ENCODE data around the gene ESR1.

The ESR1 gene

DNA sequence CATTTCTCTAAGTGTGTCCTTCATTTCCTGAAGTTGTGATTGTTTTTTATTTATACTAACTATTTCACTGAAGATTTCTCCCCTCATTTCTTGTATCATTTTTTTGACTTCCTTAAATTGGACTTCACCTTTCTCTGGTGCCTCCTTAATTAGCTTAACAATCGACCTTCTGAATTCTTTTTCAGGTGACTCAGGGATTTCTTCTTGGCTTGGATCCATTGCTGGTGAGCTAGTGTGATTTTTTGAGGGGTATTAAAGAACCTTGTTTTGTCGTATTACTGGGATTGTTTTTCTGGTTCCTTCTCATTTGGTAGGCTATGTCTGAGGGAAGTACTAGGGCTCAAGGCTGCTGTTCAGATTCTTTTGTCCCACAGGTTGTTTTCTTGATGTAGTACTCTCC, 92.8 kb downstream of the ESR1 start:
- in situ Hi-C loops (cut with HindIII; ENCODE audit: low sequenced_read_pairs), result no loop called here
- no peak for DNase-seq (ENCODE audit: low read depth)
- TF ChIP-seq CTCF (IDR thresholded peaks at IDR 0.05; ENCODE audit: low read depth, low read length, missing control alignments), result no peak
- H3K4me3 ChIP-seq (ENCODE audit: low read depth, low read length), result no peak overlapping the region

- TF ChIP-seq CTCF (IDR thresholded peaks at IDR 0.05; ENCODE audit: low read depth, low read length, missing control alignments), result no peak
- no peak overlapping the region for H3K4me3 ChIP-seq (ENCODE audit: low read depth, low read length)
- no peak for DNase-seq (ENCODE audit: low read depth)
- in situ Hi-C loops (cut with HindIII; ENCODE audit: low sequenced_read_pairs), result no loop called here
Measured at GRCh38 chr6:151901009-151901411, 93.5 kb downstream of the ESR1 start.

- no peak for TF ChIP-seq CTCF (IDR thresholded peaks at IDR 0.05; ENCODE audit: low read depth, low read length, missing control alignments)
- DNase-seq (ENCODE audit: low read depth), result no peak
- H3K4me3 ChIP-seq (ENCODE audit: low read depth, low read length), result no peak overlapping the region
- in situ Hi-C loops (cut with HindIII; ENCODE audit: low sequenced_read_pairs), result no loop called here
Measured at GRCh38 chr6:151904631-151905030, 97.1 kb downstream of the ESR1 start.

GRCh38 chr6:151905072-151905471, 97.6 kb downstream of the ESR1 start:
- in situ Hi-C loops (cut with HindIII; ENCODE audit: low sequenced_read_pairs), result no loop called here
- TF ChIP-seq CTCF (IDR thresholded peaks at IDR 0.05; ENCODE audit: low read depth, low read length, missing control alignments), result no peak
- DNase-seq (ENCODE audit: low read depth), result no peak
- no peak overlapping the region for H3K4me3 ChIP-seq (ENCODE audit: low read depth, low read length)

GRCh38 chr6:151905854-151906253, 98.4 kb downstream of the ESR1 start:
- in situ Hi-C loops (cut with HindIII; ENCODE audit: low sequenced_read_pairs), result no loop called here
- no peak overlapping the region for H3K4me3 ChIP-seq (ENCODE audit: low read depth, low read length)
- DNase-seq (ENCODE audit: low read depth), result no peak
- TF ChIP-seq CTCF (IDR thresholded peaks at IDR 0.05; ENCODE audit: low read depth, low read length, missing control alignments), result no peak

DNA sequence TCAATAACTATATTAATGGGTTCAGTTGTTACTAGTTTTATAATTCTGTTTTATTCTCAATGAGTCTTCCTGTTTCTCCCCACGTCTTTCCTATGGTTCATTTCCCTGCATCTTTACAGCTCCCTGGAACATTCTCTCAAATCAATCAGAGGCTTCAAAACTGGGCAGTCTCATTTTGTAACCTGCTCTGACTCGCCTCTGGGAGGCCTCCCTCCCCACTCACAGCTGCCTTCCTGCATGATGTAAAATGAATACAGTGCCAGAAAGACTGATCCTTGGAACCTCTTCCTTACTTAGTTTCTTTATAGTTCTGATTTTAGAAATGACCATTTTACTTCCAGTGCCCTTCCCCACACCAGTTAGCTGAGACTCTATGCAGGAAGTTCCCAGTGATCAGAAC, 103.9 kb downstream of the ESR1 start:
- no peak for DNase-seq (ENCODE audit: low read depth)
- in situ Hi-C loops (cut with HindIII; ENCODE audit: low sequenced_read_pairs), result no loop called here
- no peak for TF ChIP-seq CTCF (IDR thresholded peaks at IDR 0.05; ENCODE audit: low read depth, low read length, missing control alignments)
- H3K4me3 ChIP-seq (ENCODE audit: low read depth, low read length), result no peak overlapping the region

DNA sequence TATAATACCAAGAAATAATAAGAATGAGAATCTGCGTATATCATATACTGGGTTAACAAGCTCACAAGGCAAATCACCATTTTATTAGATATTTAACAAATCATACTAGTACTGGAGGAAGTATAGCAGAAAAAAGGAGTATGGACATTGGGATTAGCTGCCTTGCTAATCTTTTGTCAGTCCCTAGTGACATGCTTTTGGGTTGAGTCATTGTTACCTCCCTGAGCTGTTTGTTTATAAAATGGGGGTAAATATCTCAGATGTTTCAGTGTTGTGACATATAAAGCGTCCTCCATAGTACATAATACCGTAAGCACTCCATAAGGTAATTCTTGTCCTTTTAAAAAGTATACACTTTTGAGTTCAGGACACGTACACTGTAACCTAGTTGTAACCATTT, 107.0 kb downstream of the ESR1 start:
- no peak for TF ChIP-seq CTCF (IDR thresholded peaks at IDR 0.05; ENCODE audit: low read depth, low read length, missing control alignments)
- no peak for DNase-seq (ENCODE audit: low read depth)
- no peak overlapping the region for H3K4me3 ChIP-seq (ENCODE audit: low read depth, low read length)
- in situ Hi-C loops (cut with HindIII; ENCODE audit: low sequenced_read_pairs), result no loop called here

Data from astrocyte of the cerebellum (primary cell).